A549 (cell line): ENCODE measurements around the gene CSMD2.

Experiments
- HOXB13 ChIP-seq: fragments of 250-450 bp; sonication (Bioruptor Pico); IDR thresholded peaks from 2 replicates; pipeline ENCODE4 v1.5.0; 2020; ENCODE audit warnings: low read depth, mild to moderate bottlenecking, moderate library complexity
- POLR2A ChIP-seq: IDR thresholded peaks from 2 replicates; pipeline ENCODE4 v1.6.1; 2012; ENCODE audit warnings: mild to moderate bottlenecking, low read length
- RFX5 ChIP-seq: fragments of 450-650 bp; IDR thresholded peaks from 2 replicates; pipeline ENCODE4 v1.7.1; 2014; ENCODE audit warnings: antibody characterized with exemption, mild to moderate bottlenecking, moderate library complexity
- SREBF2 ChIP-seq: fragments of 450-650 bp; IDR thresholded peaks from 2 replicates; pipeline ENCODE4 v1.6.1; 2014; ENCODE audit warnings: mild to moderate bottlenecking, moderate library complexity
- TF ChIP-seq, protein P1 (sequence below): fragments of >200 bp; sonication (Bioruptor Twin); formaldehyde crosslinking; IDR thresholded peaks from 3 replicates; pipeline ENCODE4 v1.5.1; 2016
- TF ChIP-seq, protein P2 (sequence below): fragments of 200-600 bp; sonication (generic); IDR thresholded peaks from 2 replicates; pipeline ENCODE4 v1.6.1; 2016; ENCODE audit warnings: antibody characterized with exemption, mild to moderate bottlenecking, moderate library complexity

DNA sequence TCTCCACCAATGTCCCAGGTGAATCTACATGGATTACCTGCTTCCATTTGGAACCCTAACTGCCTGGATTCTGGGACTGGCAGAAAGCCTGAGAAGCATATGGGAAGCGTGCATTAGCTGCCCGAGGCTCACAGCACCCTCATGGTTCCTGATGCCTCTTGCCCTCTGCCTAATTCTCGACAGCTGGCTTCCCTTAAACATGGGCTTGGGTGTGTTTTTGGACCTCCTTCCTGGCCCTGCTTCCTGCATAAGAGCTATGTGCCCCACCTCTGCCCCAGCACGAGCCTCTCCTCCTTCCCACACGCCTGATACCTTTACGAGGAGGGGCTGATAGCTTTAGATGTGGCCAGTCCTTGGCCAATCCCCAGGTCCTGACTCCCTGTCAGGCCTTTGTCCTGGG, 453.5 kb downstream of the CSMD2 start:
- no peak for TF ChIP-seq POLR2A
- TF ChIP-seq, protein P1, sequence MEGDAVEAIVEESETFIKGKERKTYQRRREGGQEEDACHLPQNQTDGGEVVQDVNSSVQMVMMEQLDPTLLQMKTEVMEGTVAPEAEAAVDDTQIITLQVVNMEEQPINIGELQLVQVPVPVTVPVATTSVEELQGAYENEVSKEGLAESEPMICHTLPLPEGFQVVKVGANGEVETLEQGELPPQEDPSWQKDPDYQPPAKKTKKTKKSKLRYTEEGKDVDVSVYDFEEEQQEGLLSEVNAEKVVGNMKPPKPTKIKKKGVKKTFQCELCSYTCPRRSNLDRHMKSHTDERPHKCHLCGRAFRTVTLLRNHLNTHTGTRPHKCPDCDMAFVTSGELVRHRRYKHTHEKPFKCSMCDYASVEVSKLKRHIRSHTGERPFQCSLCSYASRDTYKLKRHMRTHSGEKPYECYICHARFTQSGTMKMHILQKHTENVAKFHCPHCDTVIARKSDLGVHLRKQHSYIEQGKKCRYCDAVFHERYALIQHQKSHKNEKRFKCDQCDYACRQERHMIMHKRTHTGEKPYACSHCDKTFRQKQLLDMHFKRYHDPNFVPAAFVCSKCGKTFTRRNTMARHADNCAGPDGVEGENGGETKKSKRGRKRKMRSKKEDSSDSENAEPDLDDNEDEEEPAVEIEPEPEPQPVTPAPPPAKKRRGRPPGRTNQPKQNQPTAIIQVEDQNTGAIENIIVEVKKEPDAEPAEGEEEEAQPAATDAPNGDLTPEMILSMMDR = no peak
- TF ChIP-seq, protein P2, sequence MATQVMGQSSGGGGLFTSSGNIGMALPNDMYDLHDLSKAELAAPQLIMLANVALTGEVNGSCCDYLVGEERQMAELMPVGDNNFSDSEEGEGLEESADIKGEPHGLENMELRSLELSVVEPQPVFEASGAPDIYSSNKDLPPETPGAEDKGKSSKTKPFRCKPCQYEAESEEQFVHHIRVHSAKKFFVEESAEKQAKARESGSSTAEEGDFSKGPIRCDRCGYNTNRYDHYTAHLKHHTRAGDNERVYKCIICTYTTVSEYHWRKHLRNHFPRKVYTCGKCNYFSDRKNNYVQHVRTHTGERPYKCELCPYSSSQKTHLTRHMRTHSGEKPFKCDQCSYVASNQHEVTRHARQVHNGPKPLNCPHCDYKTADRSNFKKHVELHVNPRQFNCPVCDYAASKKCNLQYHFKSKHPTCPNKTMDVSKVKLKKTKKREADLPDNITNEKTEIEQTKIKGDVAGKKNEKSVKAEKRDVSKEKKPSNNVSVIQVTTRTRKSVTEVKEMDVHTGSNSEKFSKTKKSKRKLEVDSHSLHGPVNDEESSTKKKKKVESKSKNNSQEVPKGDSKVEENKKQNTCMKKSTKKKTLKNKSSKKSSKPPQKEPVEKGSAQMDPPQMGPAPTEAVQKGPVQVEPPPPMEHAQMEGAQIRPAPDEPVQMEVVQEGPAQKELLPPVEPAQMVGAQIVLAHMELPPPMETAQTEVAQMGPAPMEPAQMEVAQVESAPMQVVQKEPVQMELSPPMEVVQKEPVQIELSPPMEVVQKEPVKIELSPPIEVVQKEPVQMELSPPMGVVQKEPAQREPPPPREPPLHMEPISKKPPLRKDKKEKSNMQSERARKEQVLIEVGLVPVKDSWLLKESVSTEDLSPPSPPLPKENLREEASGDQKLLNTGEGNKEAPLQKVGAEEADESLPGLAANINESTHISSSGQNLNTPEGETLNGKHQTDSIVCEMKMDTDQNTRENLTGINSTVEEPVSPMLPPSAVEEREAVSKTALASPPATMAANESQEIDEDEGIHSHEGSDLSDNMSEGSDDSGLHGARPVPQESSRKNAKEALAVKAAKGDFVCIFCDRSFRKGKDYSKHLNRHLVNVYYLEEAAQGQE = no peak
- TF ChIP-seq HOXB13 (CRISPR knock-in tag) = no peak
- no peak for TF ChIP-seq RFX5
- no peak for TF ChIP-seq SREBF2
